B cell (primary cell): ENCODE results near the gene QSOX2. TPM values are rescaled to one million over a fixed set of nuclear protein-coding genes. Genes with fewer than 3 reads are reported as not detected.

Source experiments
- ATAC-seq: fragments of 200-7000 bp; cut with Tn5 transposase; one replicate; pipeline ENCODE4 v1.10.0; 2021; ENCODE audit warnings: low read depth, mild to moderate bottlenecking, moderate number of reproducible peaks, moderate library complexity
- CTCF ChIA-PET: fragments of 350-600 bp; sonication (Branson Sonifier 250); formaldehyde crosslinking; loops from one replicate; lab custom pipeline; 2021; ENCODE audit warnings: antibody characterized with exemption, inconsistent platforms; lab: Charles Lee
- POLR2A ChIA-PET: fragments of 350-600 bp; sonication (Branson Sonifier 250); formaldehyde crosslinking; loops from one replicate; lab custom pipeline; 2021; ENCODE audit warnings: antibody characterized with exemption; lab: Charles Lee
- DNase-seq: peaks from one replicate; pipeline ENCODE4 v3.0.0; 2013
- H2AFZ ChIP-seq: 2 replicates; pipeline ENCODE4 v1.6.1; 2012; ENCODE audit warnings: mild to moderate bottlenecking, low read depth, low read length; ENCODE audit not compliant: insufficient read depth, poor library complexity, severe bottlenecking
- H3K27ac ChIP-seq, 2 donors: 1 replicate in 1 of 2; 2 replicates in 1 of 2; pipeline ENCODE4 v1.5.1; 2012 to 2013; ENCODE audit warnings: low read length in 2 of 2, mild to moderate bottlenecking in 2 of 2, moderate library complexity in 1 of 2
- H3K27me3 ChIP-seq, 4 experiments: fragments of 200-600 bp in 1 of 4; sonication (generic) in 1 of 4; replicated peaks in 1 of 4; 1 replicate in 2 of 4; 2 replicates in 2 of 4; pipeline versions ENCODE4 v1.6.1 to v1.7.0; 2013 to 2016; ENCODE audit warnings: low read length in 3 of 4, mild to moderate bottlenecking in 2 of 4, mixed read lengths in 1 of 4, moderate library complexity in 1 of 4; ENCODE audit not compliant: insufficient read depth in 4 of 4, control insufficient read depth in 3 of 4; ENCODE audit errors: control extremely low read depth in 1 of 4
- H3K36me3 ChIP-seq, 2 experiments: replicated peaks in 1 of 2; 1 replicate in 1 of 2; 2 replicates in 1 of 2; pipeline versions ENCODE4 v1.6.1 to v1.7.1; 2013; ENCODE audit warnings: low read length in 1 of 2; ENCODE audit not compliant: insufficient read depth in 2 of 2, control insufficient read depth in 1 of 2; ENCODE audit errors: control extremely low read depth in 1 of 2, extremely low read depth in 1 of 2
- H3K4me1 ChIP-seq, 2 donors: fragments of 200-600 bp in 1 of 2; sonication (generic) in 1 of 2; 1 replicate in 1 of 2; 2 replicates in 1 of 2; pipeline versions ENCODE4 v1.5.1 to v1.6.1; 2013 to 2017; ENCODE audit warnings: low read length in 2 of 2; ENCODE audit not compliant: control insufficient read depth in 2 of 2, insufficient read depth in 2 of 2
- H3K4me2 ChIP-seq: replicated peaks from 2 replicates; pipeline ENCODE3; 2012; ENCODE audit warnings: mild to moderate bottlenecking, low read depth, low read length; ENCODE audit not compliant: poor library complexity, severe bottlenecking
- H3K4me3 ChIP-seq, 5 experiments: fragments of 200-600 bp in 1 of 5; sonication (generic) in 1 of 5; 1 replicate in 3 of 5; 2 replicates in 2 of 5; pipeline versions ENCODE4 v1.5.1 to v1.7.0; 2011 to 2016; ENCODE audit warnings: low read length in 4 of 5, mild to moderate bottlenecking in 4 of 5, low read depth in 2 of 5, control low read depth in 1 of 5, moderate library complexity in 1 of 5; ENCODE audit not compliant: insufficient read depth in 1 of 5; ENCODE audit errors: control extremely low read depth in 1 of 5, extremely low read depth in 1 of 5
- H3K79me2 ChIP-seq: fragments of 200-600 bp; sonication (generic); one replicate; pipeline ENCODE4 v1.6.0; 2016; ENCODE audit warnings: low read length; ENCODE audit not compliant: control insufficient read depth, insufficient read depth
- H3K9ac ChIP-seq: fragments of 200-600 bp; sonication (generic); 2 replicates; pipeline ENCODE4 v1.6.1; 2017; ENCODE audit warnings: mild to moderate bottlenecking, low read length, moderate library complexity
- H3K9me3 ChIP-seq, 3 donors: one replicate each; pipeline versions ENCODE4 v1.6.1 to v1.7.1; 2013; ENCODE audit warnings: low read length in 2 of 3; ENCODE audit not compliant: control insufficient read depth in 2 of 3, insufficient read depth in 1 of 3; ENCODE audit errors: control extremely low read depth in 1 of 3
- H4K20me1 ChIP-seq: 2 replicates; pipeline ENCODE4 v1.6.0; 2012; ENCODE audit warnings: mild to moderate bottlenecking, low read length; ENCODE audit not compliant: insufficient read depth, control insufficient read depth, poor library complexity, severe bottlenecking
- H3K27ac Mint-ChIP-seq: one replicate; pipeline ENCODE4 v1.8.0; 2021; ENCODE audit warnings: mixed read lengths
- H3K27me3 Mint-ChIP-seq: one replicate; pipeline ENCODE4 v1.8.0; 2021; ENCODE audit warnings: mixed read lengths
- H3K4me1 Mint-ChIP-seq: one replicate; pipeline ENCODE4 v1.8.0; 2021; ENCODE audit warnings: mixed read lengths
- H3K4me3 Mint-ChIP-seq: one replicate; pipeline ENCODE4 v1.8.0; 2021; ENCODE audit warnings: mixed read lengths
- H3K9me3 Mint-ChIP-seq: one replicate; pipeline ENCODE4 v1.8.0; 2022; ENCODE audit warnings: mixed read lengths; ENCODE audit not compliant: insufficient read depth
- EZH2 ChIP-seq: IDR thresholded peaks from 2 replicates; pipeline ENCODE4 v1.6.1; 2012; ENCODE audit warnings: borderline replicate concordance, low read depth, mild to moderate bottlenecking, moderate library complexity, low read length; ENCODE audit not compliant: insufficient read depth, poor library complexity, severe bottlenecking
- WGBS: methylation state at CpG from one replicate; pipeline ENCODE4 v1.1.5; 2013; ENCODE audit warnings: missing lambda C conversion rate; ENCODE audit not compliant: insufficient coverage; 5-methylcytosine and 5-hydroxymethylcytosine counted together
- intact Hi-C: fragments of 100-400 bp; cut with micrococcal nuclease; formaldehyde crosslinking; loops from one replicate; pipeline ENCODE4 v1.10.0; 2022
- polyA plus RNA-seq: library from polyadenylated mRNA; depleted of rRNA; stranded (reverse); fragments of >200 nt; gene quantifications from 2 replicates; pipeline ENCODE4 v1.2.3, GENCODE V29; 2012
- total RNA-seq, 2 donors: library from RNA; stranded (reverse); fragments of 120-200 nt in 1 of 2; gene quantifications; 1 replicate in 1 of 2; 2 replicates in 1 of 2; pipeline versions ENCODE4 v1.2.3 to v1.2.4, GENCODE V29; 2013 to 2022
- TF ChIP-seq, protein P1 (sequence below): fragments of 200-600 bp; IDR thresholded peaks from one replicate; pipeline ENCODE4 v1.8.0; 2022; ENCODE audit warnings: antibody characterized with exemption, mild to moderate bottlenecking

QSOX2 gene
- total and polyA plus RNA-seq, 2 donors (not counting 1 experiment from before 2014, with no cell fraction given): 62.9 to 139 TPM

DNA sequence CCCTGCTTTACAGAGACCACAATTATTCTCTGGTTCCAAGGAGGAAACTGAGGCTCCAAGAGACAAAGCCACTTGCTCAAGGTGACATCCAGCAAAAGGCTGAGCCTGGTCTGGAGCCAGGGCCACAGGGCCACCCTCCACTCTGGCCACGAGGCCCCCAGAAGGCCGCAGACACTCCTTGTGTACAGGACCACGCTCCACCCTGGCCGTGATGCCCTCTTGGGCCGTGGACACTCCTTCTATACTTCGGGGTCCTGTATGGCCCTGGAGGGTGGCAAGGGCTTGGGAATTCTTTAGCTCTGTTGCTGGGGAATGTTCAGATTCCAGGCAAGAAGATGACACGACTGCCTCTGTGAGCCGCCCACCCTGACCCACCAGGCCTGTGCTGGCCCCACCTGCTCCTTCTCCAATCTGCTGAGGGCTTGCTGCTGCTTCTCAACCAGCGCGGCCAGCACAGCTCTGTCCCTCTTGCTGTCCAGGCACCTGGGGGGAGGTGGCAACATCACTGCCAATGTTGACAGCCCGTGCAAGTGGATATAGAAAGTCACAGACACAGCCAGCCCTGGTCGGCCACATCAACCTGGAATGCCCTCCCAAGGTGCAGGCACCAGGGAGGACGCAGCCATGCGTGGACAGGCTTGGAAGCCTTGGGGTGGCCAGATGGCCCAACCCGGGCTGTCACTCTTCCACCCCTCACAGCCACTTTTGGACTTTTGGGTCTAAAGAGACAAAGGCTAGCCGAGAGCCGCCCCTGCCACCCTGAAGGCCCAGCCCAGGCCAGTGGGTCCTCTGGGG is 20.1 kb upstream of the QSOX2 start:
- no peaks in the 10 kb centered on the region for H3K79me2 ChIP-seq
- POLR2A ChIA-PET: no interaction called here
- no peaks in the 10 kb centered on the region for H3K9me3 Mint-ChIP-seq
- no peak overlapping the region for H3K27ac ChIP-seq
- H3K27me3 ChIP-seq: no peaks in the 10 kb centered on the region
- peaks cover 7 to 16% of the 10 kb centered on the region in 2 donors for H3K4me1 ChIP-seq
- no peak overlapping the region for H3K9ac ChIP-seq
- H3K4me3 Mint-ChIP-seq: no peak overlapping the region
- no peak for ATAC-seq
- WGBS: 95% methylated on average over 13 of the region's 17 CpGs
- intact Hi-C loops: no loop called here
- no peaks in the 10 kb centered on the region for H3K27me3 Mint-ChIP-seq
- H3K4me3 ChIP-seq: no peak overlapping the region
- peaks cover 11% of the 10 kb centered on the region for H3K4me1 Mint-ChIP-seq
- H3K27ac Mint-ChIP-seq: no peak overlapping the region
- H3K4me2 ChIP-seq: no peak overlapping the region
- no peaks in the 10 kb centered on the region for H3K36me3 ChIP-seq
- no peaks in the 10 kb centered on the region for H4K20me1 ChIP-seq
- CTCF ChIA-PET: interaction anchor here (0.7 to 2.8 kb wide), 2 partner anchors 18 to 95 kb away, joined by 4 to 51 read pairs; no protein-coding TSS in a partner anchor
- H3K9me3 ChIP-seq: peaks cover 0 to 6% (median 0%) of the 10 kb centered on the region in 3 donors
- DNase-seq: no peak
- TF ChIP-seq EZH2: no peak
- TF ChIP-seq, protein P1, sequence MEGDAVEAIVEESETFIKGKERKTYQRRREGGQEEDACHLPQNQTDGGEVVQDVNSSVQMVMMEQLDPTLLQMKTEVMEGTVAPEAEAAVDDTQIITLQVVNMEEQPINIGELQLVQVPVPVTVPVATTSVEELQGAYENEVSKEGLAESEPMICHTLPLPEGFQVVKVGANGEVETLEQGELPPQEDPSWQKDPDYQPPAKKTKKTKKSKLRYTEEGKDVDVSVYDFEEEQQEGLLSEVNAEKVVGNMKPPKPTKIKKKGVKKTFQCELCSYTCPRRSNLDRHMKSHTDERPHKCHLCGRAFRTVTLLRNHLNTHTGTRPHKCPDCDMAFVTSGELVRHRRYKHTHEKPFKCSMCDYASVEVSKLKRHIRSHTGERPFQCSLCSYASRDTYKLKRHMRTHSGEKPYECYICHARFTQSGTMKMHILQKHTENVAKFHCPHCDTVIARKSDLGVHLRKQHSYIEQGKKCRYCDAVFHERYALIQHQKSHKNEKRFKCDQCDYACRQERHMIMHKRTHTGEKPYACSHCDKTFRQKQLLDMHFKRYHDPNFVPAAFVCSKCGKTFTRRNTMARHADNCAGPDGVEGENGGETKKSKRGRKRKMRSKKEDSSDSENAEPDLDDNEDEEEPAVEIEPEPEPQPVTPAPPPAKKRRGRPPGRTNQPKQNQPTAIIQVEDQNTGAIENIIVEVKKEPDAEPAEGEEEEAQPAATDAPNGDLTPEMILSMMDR: no peak
- H2AFZ ChIP-seq: no peak overlapping the region
